Endothelial cell (in vitro differentiated cells): ENCODE results near the gene MRPS10. TPM values are rescaled to one million over a fixed set of nuclear protein-coding genes. Genes with fewer than 3 reads are reported as not detected.

Experiments
- DNase-seq: peaks from one replicate; pipeline ENCODE4 v3.0.0; 2021; ENCODE audit warnings: low spot score
- H3K27ac Mint-ChIP-seq: one replicate; pipeline ENCODE4 v1.8.0; 2021; ENCODE audit warnings: mixed read lengths, inconsistent platforms; ENCODE audit not compliant: unreplicated experiment
- H3K27me3 Mint-ChIP-seq: one replicate; pipeline ENCODE4 v1.8.0; 2021; ENCODE audit warnings: mild to moderate bottlenecking, moderate library complexity, mixed read lengths, inconsistent platforms; ENCODE audit not compliant: unreplicated experiment
- H3K36me3 Mint-ChIP-seq: one replicate; pipeline ENCODE4 v1.8.0; 2021; ENCODE audit warnings: mild to moderate bottlenecking, low read depth, mixed read lengths, inconsistent platforms; ENCODE audit not compliant: unreplicated experiment
- H3K4me1 Mint-ChIP-seq: one replicate; pipeline ENCODE4 v1.8.0; 2021; ENCODE audit warnings: mild to moderate bottlenecking, mixed read lengths, inconsistent platforms; ENCODE audit not compliant: unreplicated experiment
- H3K4me3 Mint-ChIP-seq: one replicate; pipeline ENCODE4 v1.8.0; 2021; ENCODE audit warnings: mild to moderate bottlenecking, mixed read lengths, inconsistent platforms; ENCODE audit not compliant: unreplicated experiment
- H3K9me3 Mint-ChIP-seq: one replicate; pipeline ENCODE4 v1.8.0; 2021; ENCODE audit warnings: mixed read lengths, inconsistent platforms; ENCODE audit not compliant: unreplicated experiment
- CTCF ChIP-seq: fragments of 200-600 bp; sonication (generic); IDR thresholded peaks from one replicate; pipeline ENCODE4 v1.5.0; 2021; ENCODE audit warnings: antibody characterized with exemption; ENCODE audit not compliant: unreplicated experiment
- total RNA-seq: library from RNA; stranded (reverse); fragmentation: NEBNext Ultra II Directional; extraction: Animal tissue kit (Norgen Biotek cat#: 25700); gene quantifications from one replicate; pipeline ENCODE4 v1.2.1, GENCODE V29; 2021; ENCODE audit not compliant: unreplicated experiment

Gene MRPS10
- total RNA-seq, 1 donor from 2014 or later = 21.9 TPM

DNA sequence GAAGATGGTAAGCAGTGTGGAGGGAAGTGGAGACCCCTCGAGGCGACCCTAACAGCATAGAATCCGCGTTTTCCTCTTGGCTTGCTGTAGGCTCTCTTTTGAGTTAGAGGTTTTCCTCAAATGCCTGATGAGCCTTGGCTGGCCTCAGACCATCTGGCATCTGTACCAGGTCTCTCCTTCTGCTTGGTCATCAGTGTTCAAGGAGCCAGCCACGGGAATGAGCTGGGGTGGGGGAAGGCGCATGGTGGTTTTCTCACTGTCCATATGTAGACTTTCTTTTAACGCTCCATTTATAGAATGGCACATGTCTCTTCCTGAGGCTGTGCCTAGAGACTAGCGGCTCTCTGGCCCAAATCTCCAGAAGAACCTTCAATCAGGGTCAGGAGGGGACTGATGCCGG lies 52.6 kb downstream of the MRPS10 start:
- H3K4me3 Mint-ChIP-seq = no peak overlapping the region
- H3K9me3 Mint-ChIP-seq = no peaks in the 10 kb centered on the region
- no peaks in the 10 kb centered on the region for H3K36me3 Mint-ChIP-seq
- H3K27me3 Mint-ChIP-seq = peaks cover 4% of the 10 kb centered on the region
- no peak for TF ChIP-seq CTCF
- no peak overlapping the region for H3K27ac Mint-ChIP-seq
- peaks cover 3% of the 10 kb centered on the region for H3K4me1 Mint-ChIP-seq
- DNase-seq = no peak

GRCh38 chr6:42163981-42164380 lies 53.7 kb downstream of the MRPS10 start:
- no peak overlapping the region for H3K4me3 Mint-ChIP-seq
- no peaks in the 10 kb centered on the region for H3K9me3 Mint-ChIP-seq
- H3K27ac Mint-ChIP-seq = no peak overlapping the region
- H3K36me3 Mint-ChIP-seq = no peaks in the 10 kb centered on the region
- TF ChIP-seq CTCF = no peak
- H3K4me1 Mint-ChIP-seq = peaks cover 3% of the 10 kb centered on the region
- no peak for DNase-seq
- H3K27me3 Mint-ChIP-seq = peaks cover 4% of the 10 kb centered on the region

DNA sequence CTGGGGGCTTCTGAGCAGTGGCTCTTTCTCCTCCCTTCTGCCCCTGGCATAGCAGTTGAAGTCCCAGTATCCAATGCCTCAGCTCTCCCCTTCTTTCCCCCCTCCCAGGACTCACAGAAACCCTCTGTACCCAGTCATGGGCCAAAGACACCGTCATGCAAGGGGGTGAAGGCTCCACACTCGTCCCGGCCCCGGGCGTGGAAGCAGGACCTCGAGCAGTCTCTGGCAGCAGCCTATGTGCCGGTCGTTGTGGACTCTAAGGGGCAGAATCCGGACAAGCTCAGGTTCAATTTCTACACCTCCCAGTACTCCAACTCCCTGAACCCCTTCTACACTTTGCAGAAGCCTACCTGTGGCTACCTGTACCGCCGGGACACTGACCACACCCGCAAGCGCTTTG lies 54.8 kb downstream of the MRPS10 start:
- no peak for TF ChIP-seq CTCF
- no peaks in the 10 kb centered on the region for H3K9me3 Mint-ChIP-seq
- H3K36me3 Mint-ChIP-seq = no peaks in the 10 kb centered on the region
- DNase-seq = no peak
- no peaks in the 10 kb centered on the region for H3K27me3 Mint-ChIP-seq
- no peak overlapping the region for H3K4me3 Mint-ChIP-seq
- no peak overlapping the region for H3K27ac Mint-ChIP-seq
- peaks cover 3% of the 10 kb centered on the region for H3K4me1 Mint-ChIP-seq

DNA sequence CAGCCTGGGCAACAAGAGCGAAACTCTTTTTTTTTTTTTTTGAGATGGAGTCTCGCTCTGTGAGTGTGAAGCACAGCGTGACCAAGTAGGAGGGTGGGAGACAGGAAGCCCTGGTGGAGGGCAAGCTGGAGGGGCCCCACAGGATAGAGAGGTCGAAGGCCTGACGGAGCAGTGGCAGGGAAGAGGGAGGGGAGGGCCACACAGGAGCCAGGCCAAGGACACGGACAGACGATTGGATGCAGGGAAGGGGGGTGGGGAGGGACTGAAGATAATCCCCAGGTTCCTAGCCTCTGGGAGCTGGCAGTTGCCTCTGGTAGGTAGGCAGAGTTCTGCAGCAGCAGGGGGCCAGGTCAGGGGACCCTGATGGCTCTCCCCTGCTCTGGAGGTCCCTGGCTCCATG lies 55.3 kb downstream of the MRPS10 start:
- Mint-ChIP-seq H3K36me3 (no peaks in the 10 kb centered on the region), H3K4me1 (peaks cover 3% of the 10 kb centered on the region), H3K27me3 (no peaks in the 10 kb centered on the region), H3K27ac (no peak overlapping the region), H3K9me3 (no peaks in the 10 kb centered on the region), H3K4me3 (no peak overlapping the region)
- no peak for DNase-seq
- no peak for TF ChIP-seq CTCF

- Mint-ChIP-seq H3K36me3 (no peaks in the 10 kb centered on the region), H3K27ac (no peak overlapping the region), H3K27me3 (peaks cover 3% of the 10 kb centered on the region), H3K4me1 (no peaks in the 10 kb centered on the region), H3K9me3 (no peaks in the 10 kb centered on the region), H3K4me3 (no peak overlapping the region)
- no peak for TF ChIP-seq CTCF
- DNase-seq = no peak
These were observed 58.1 kb downstream of the MRPS10 start for GRCh38 chr6:42159431-42160024.
